ENCODE measurements around the gene GP9. TPM values are rescaled to one million over a fixed set of nuclear protein-coding genes. Genes with fewer than 3 reads are reported as not detected.
A peak's percentile ranks its signal among the peaks of the same experiment; 100 is the strongest.

The GP9 gene
- total RNA-seq, 2 experiments from 2014 or later, result not detected

DNA sequence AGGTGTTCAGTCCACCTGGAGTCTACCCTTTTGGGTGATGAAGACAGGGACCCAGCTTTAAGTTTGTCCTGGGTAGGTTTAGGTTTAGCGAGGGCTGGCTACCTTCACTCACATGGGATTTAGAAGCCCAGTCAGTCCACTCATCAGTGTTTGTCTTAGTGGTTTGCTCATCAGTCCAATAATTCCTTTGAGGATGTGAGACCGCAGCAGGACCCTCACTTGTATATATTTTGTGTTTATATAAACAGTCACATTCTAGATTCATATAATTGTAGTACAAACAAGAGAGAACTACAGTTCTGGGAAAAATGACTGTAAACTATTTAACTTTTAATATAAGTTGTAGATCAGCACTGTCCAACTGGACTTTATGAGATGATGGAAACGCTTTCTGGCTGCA, 41.3 kb upstream of the GP9 start:
- ChIA-PET POLR2A (no interaction called here), CTCF (interaction anchor here (0.9 to 5.6 kb wide), 4 partner anchors 11 to 47 kb away, joined by 3 to 115 read pairs (median 4); no protein-coding TSS in a partner anchor)
- DNase-seq, result no peak
- H3K9me3 Mint-ChIP-seq (ENCODE audit: insufficient read depth), result no peaks in the 10 kb centered on the region
- no peak overlapping the region for H3K4me3 Mint-ChIP-seq
- no peaks in the 10 kb centered on the region for H3K36me3 Mint-ChIP-seq (ENCODE audit: low read depth)
- no peaks in the 10 kb centered on the region for H3K27me3 Mint-ChIP-seq (ENCODE audit: low read depth)
- no peak for ATAC-seq
- peaks cover 51% of the 10 kb centered on the region for H3K4me1 Mint-ChIP-seq (ENCODE audit: low read depth)
- no peak overlapping the region for H3K27ac Mint-ChIP-seq

DNA sequence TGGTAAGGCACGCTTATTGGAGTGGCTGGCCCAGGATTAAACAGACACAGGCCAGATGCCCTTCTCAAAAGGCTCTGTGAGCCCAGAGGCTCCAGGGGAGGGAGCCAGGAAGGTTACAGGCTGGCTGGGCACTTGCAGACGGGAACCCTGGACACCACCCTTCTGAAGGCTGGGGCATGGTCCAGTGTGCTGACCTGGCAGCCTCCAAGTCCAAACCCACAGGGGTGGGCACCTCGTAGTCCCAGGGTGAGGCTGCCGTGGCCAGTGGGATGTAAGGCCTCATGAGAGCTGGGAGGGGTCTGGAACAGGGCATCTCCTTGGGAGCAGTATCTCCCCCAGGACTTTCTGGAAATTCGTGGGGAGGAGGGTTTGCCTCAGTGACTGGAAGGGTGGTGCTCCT, 39.9 kb upstream of the GP9 start:
- POLR2A ChIA-PET, result no interaction called here
- H3K4me3 Mint-ChIP-seq, result no peak overlapping the region
- no peaks in the 10 kb centered on the region for H3K36me3 Mint-ChIP-seq (ENCODE audit: low read depth)
- no peaks in the 10 kb centered on the region for H3K27me3 Mint-ChIP-seq (ENCODE audit: low read depth)
- H3K9me3 Mint-ChIP-seq (ENCODE audit: insufficient read depth), result no peaks in the 10 kb centered on the region
- H3K4me1 Mint-ChIP-seq (ENCODE audit: low read depth), result peaks cover 42% of the 10 kb centered on the region
- H3K27ac Mint-ChIP-seq, result no peak overlapping the region
- CTCF ChIA-PET, result interaction anchor here (1.2 to 3.0 kb wide), 3 partner anchors 14 to 50 kb away, joined by 4 to 9 read pairs (median 5); no protein-coding TSS in a partner anchor
- DNase-seq (no peak), ATAC-seq (no peak)

DNA sequence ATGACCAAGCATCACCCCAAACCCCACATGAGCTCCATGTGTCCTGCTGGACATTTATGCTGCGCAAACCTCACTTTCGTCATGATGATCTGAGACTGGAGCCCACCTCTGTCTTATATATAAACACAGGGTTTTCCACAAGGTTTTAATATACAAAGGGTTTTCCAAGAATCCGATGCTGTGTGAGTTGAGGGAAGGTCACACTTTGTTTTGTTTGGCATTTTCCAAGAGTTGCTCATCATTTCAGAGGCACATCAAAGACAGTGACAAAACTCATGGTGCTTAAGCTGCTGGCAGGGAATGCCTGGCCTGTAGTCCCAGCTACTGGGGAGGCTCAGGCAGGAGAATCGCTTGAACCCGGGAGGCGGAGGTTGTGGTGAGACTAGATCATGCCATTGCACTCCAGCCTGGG, 39.4 kb upstream of the GP9 start:
- Mint-ChIP-seq H3K36me3 (ENCODE audit: low read depth) (no peaks in the 10 kb centered on the region), H3K9me3 (ENCODE audit: insufficient read depth) (no peaks in the 10 kb centered on the region), H3K27ac (no peak overlapping the region), H3K27me3 (ENCODE audit: low read depth) (no peaks in the 10 kb centered on the region), H3K4me1 (ENCODE audit: low read depth) (peaks cover 42% of the 10 kb centered on the region), H3K4me3 (no peak overlapping the region)
- DNase-seq, result no peak
- CTCF ChIA-PET, result interaction anchor here (1.5 to 3.0 kb wide), 2 partner anchors 32 to 51 kb away, joined by 5 to 9 read pairs; no protein-coding TSS in a partner anchor
- POLR2A ChIA-PET, result no interaction called here
- no peak for ATAC-seq

DNA sequence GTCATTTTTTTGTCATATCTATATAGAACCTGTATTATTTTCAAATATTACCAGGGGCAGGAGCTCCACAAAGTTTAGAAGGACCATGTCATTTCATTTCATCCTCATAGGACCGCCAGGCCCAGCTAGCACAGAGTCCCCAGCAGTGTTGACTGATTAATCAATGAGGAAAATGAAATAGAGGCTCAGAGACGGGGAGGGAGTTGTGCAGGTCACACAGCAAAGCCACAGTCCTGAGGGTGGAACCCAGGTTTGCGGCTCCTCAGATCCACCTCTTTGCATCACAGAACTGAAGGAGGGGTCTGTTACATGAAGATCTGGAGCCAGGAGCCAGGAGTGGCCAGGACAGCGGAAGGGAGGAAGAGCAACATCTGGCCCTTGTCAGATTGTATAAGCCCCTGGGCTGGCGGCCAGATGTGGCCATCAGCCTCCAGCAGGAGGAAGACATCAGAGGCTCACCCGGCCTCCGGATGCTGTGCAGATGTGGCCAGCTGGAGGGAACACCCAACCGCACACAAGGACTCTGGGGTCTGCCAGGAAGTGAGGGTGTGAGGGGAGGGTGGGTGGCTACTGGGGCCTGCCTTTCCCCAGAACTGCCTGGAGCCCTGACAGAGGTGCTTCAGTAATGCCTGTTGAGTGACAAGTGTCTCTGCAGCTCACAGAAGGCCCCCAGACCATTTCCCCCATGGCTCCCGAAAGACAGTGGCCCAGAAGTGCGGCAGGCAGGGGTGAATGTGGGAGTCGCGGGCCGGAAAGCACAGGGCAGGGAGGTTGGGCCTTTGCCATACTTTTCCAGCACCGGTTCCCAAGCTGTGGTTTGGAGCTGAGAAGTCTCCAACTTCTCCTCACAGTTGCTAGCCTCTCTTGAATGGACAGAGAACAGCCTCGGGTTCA, 38.2 kb upstream of the GP9 start:
- H3K4me3 Mint-ChIP-seq, result no peak overlapping the region
- DNase-seq (no peak), ATAC-seq (no peak)
- CTCF ChIA-PET, result interaction anchor here (0.6 to 3.0 kb wide), 5 partner anchors 9 to 52 kb away, joined by 3 to 9 read pairs (median 5); no protein-coding TSS in a partner anchor
- POLR2A ChIA-PET, result no interaction called here
- H3K4me1 Mint-ChIP-seq (ENCODE audit: low read depth), result peaks cover 39% of the 10 kb centered on the region
- peak overlapping the region; percentile 20 for H3K27ac Mint-ChIP-seq
- H3K27me3 Mint-ChIP-seq (ENCODE audit: low read depth), result no peaks in the 10 kb centered on the region
- H3K36me3 Mint-ChIP-seq (ENCODE audit: low read depth), result no peaks in the 10 kb centered on the region
- H3K9me3 Mint-ChIP-seq (ENCODE audit: insufficient read depth), result no peaks in the 10 kb centered on the region

DNA sequence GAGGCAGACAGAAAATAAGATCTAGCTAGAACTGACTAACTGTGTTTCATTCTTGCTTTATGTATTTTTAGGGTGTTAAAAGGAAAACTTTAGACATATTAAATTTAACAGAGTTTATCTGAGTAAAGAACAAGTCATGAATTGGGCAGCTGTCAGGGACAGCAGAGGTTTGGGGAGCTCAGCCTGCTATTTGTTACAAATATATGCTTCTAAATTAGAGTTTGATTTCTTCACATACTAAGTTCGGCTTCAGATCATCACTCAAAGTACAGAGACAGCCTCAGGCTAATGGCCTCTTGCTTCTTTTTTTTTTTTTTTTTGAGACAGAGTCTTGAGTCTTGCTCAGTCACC, 37.6 kb upstream of the GP9 start:
- Mint-ChIP-seq H3K4me1 (ENCODE audit: low read depth) (peaks cover 33% of the 10 kb centered on the region), H3K4me3 (no peak overlapping the region), H3K27ac (no peak overlapping the region), H3K9me3 (ENCODE audit: insufficient read depth) (no peaks in the 10 kb centered on the region), H3K36me3 (ENCODE audit: low read depth) (no peaks in the 10 kb centered on the region), H3K27me3 (ENCODE audit: low read depth) (no peaks in the 10 kb centered on the region)
- ChIA-PET CTCF (interaction anchor here (0.6 to 3.0 kb wide), 3 partner anchors 11 to 53 kb away, joined by 3 to 9 read pairs (median 7); no protein-coding TSS in a partner anchor), POLR2A (no interaction called here)
- DNase-seq, result no peak
- ATAC-seq, result no peak

DNA sequence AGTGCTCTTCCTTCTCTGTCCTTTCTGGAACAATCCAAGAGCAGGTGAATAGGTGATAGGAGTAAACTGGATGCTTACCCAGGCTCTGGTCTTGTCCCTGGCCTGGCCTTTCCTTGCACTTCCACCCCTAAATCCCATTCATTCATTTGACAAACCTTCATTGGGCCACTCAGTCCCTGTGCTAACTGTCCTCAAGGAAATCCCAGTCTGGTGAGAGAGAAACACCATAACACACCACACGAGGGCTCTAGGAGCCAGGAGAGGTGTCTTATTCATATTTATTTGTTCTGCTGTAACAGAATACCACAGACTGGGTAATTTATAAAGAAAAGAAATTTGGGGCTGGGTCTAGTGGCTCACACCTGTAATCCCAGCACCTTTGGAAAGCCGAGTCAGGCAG, 36.7 kb upstream of the GP9 start:
- CTCF ChIA-PET, result interaction anchor here (1.4 kb wide), 1 partner anchor 25 kb away, joined by 7 read pairs; no protein-coding TSS in a partner anchor
- Mint-ChIP-seq H3K9me3 (ENCODE audit: insufficient read depth) (no peaks in the 10 kb centered on the region), H3K4me3 (no peak overlapping the region), H3K27ac (no peak overlapping the region), H3K4me1 (ENCODE audit: low read depth) (peaks cover 33% of the 10 kb centered on the region), H3K36me3 (ENCODE audit: low read depth) (no peaks in the 10 kb centered on the region), H3K27me3 (ENCODE audit: low read depth) (no peaks in the 10 kb centered on the region)
- DNase-seq (no peak), ATAC-seq (no peak)
- POLR2A ChIA-PET, result no interaction called here

DNA sequence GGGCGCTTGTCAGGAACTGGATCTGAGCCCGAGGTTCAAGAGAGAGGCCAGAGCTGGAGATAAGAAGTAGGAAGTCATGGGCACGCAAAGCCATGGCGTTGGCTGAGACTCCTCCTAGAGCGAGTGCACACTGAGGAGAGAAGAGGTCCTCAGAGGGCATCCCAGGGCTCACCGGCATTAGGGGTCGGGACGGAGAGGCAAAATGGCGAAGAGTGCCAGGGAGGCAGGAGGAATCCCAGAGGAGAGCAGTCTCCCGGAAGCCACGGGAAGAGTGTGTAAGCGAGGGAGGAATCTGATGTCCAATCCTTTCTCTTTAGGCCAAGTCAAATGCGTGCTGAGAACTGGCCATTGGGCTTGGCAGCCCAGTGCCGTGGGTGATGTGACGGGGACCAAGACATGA, 35.5 kb upstream of the GP9 start:
- no peaks in the 10 kb centered on the region for H3K9me3 Mint-ChIP-seq (ENCODE audit: insufficient read depth)
- ChIA-PET POLR2A (interaction anchor here (3.8 kb wide), 1 partner anchor 9 kb away, joined by 66 read pairs; no protein-coding TSS in a partner anchor), CTCF (interaction anchor here (0.8 to 4.6 kb wide), 6 partner anchors 9 to 300 kb away, joined by 3 to 117 read pairs (median 26); partner anchors contain the start of gene CFAP92)
- H3K27ac Mint-ChIP-seq, result peak overlapping the region; percentile 13
- ATAC-seq (no peak), DNase-seq (no peak)
- H3K36me3 Mint-ChIP-seq (ENCODE audit: low read depth), result no peaks in the 10 kb centered on the region
- H3K4me3 Mint-ChIP-seq, result no peak overlapping the region
- peaks cover 2% of the 10 kb centered on the region for H3K27me3 Mint-ChIP-seq (ENCODE audit: low read depth)
- H3K4me1 Mint-ChIP-seq (ENCODE audit: low read depth), result peaks cover 33% of the 10 kb centered on the region

DNA sequence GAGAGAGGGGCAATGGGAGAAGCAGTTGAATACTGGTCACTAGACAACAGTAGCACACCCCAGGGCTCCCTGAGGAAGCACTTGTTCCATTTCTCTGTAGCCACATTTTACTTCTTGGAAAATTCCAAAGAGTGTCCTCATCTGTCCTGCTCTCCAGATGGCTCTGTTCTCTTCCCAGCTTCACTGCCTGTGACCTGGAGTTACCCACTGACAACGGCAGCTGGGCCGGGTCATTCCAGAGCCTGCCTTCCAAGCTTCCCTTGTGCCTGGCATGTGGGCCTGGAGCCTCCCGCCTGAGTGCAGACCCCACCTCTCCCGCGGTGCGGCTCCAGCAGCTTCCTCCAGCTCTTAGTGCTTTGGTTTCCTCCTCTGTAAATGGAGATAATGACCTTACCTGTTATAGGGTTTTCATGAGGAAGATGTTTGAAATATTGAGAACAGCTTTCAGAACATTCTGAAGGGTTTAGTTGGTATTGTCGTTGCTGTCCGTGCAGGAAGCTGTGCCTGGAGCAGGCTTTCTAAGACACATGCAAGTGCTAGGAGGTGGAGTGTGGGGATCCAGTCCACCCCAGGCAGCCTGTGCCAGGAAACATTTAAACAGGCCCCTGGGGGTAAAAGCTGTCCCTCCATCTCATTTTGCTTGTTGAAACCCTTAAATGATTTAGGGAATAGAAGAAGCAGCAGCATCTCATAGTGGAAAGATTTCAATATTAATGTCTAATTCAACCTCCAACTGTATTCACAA, 34.7 kb upstream of the GP9 start:
- POLR2A ChIA-PET, result interaction anchor here (1.1 to 3.8 kb wide), 5 partner anchors 9 to 404 kb away, joined by 3 to 66 read pairs (median 5); partner anchors contain the start of gene RAB43
- peak overlapping the region; percentile 95 for H3K27ac Mint-ChIP-seq

DNA sequence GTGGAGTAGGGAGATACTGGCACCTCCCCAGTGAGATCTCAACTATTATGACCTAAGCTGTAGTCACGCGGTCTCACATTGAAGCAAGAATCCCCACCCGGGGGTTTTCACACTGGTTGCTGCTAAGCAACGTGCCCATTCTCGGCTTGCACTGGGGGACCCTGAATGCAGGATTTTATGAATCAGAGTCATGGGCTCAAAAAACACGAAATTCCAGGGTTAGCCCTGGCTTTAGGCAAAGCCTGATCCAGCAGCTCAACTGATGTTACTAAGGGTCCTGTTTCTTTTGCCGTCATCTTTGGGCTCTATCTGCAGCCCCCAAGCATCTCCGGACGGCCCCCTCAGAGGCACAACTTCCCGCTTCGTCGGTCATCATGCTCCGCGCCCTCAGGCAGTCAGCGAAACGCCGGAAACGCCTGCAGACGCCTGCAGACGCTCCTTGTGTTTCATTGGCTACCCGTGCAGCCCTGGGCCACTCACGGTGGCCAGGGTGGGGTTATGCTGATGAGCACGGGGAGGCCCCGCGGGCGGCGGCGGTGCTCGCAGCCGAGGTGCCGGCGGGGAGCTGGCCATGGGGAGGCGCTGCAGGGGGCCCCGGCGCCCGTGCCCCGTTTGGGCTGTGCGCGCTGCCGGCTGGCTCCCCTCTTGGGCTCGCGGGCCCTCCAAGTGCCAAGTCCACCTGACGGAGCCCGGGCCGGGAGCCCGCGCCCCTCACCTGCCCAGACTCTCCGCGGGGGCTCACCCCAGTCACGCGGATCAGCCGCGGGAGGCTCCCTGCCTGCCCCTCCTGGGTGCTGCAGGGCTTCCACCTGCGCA, 33.6 kb upstream of the GP9 start:
- H3K27ac Mint-ChIP-seq, result peak overlapping the region; percentile 95
- H3K4me3 Mint-ChIP-seq, result peak overlapping the region; percentile 81
- H3K9me3 Mint-ChIP-seq (ENCODE audit: insufficient read depth), result no peaks in the 10 kb centered on the region
- peaks cover 2% of the 10 kb centered on the region for H3K27me3 Mint-ChIP-seq (ENCODE audit: low read depth)
- POLR2A ChIA-PET, result interaction anchor here (0.6 to 3.8 kb wide), 12 partner anchors 8 to 289 kb away, joined by 3 to 66 read pairs (median 4); partner anchors contain the start of gene RAB43
- CTCF ChIA-PET, result interaction anchor here (0.7 to 4.6 kb wide), 31 partner anchors 10 to 289 kb away, joined by 3 to 117 read pairs (median 4); partner anchors contain the start of genes ACAD9, CFAP92, EFCC1 and GP9
- peaks cover 30% of the 10 kb centered on the region for H3K4me1 Mint-ChIP-seq (ENCODE audit: low read depth)
- H3K36me3 Mint-ChIP-seq (ENCODE audit: low read depth), result no peaks in the 10 kb centered on the region
- DNase-seq, result peak; percentile 96
- ATAC-seq, result peak; percentile 100

More for the DNA sequence above, 34.7 kb upstream of the GP9 start:
- CTCF ChIA-PET, result interaction anchor here (0.7 to 4.6 kb wide), 25 partner anchors 10 to 408 kb away, joined by 3 to 117 read pairs (median 5); partner anchors contain the start of genes ACAD9, CFAP92, EFCC1 and GP9
- peaks cover 2% of the 10 kb centered on the region for H3K27me3 Mint-ChIP-seq (ENCODE audit: low read depth)
- no peaks in the 10 kb centered on the region for H3K9me3 Mint-ChIP-seq (ENCODE audit: insufficient read depth)
- no peak for DNase-seq
- no peak for ATAC-seq
- H3K36me3 Mint-ChIP-seq (ENCODE audit: low read depth), result no peaks in the 10 kb centered on the region
- peak overlapping the region; percentile 81 for H3K4me3 Mint-ChIP-seq
- peaks cover 33% of the 10 kb centered on the region for H3K4me1 Mint-ChIP-seq (ENCODE audit: low read depth)

DNA sequence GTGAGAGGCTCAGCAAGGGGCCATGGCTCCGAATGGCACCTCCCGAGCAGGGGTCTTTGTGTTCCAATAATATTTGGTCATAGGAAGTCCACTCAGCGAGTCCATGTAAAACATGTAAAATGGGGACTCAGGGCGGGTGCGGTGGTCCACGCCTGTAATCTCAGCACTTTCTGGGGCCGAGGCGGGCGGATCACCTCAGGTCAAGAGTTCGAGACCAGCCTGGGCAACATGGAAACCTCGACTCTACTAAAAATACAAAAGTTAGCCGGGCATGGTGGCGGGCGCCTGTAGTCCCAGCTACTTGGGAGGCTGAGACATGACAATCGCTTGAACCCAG, 33.1 kb upstream of the GP9 start:
- H3K36me3 Mint-ChIP-seq (ENCODE audit: low read depth), result no peaks in the 10 kb centered on the region
- no peaks in the 10 kb centered on the region for H3K9me3 Mint-ChIP-seq (ENCODE audit: insufficient read depth)
- ChIA-PET CTCF (interaction anchor here (0.7 to 4.6 kb wide), 17 partner anchors 10 to 289 kb away, joined by 3 to 117 read pairs (median 6); partner anchors contain the start of genes CFAP92 and HMCES), POLR2A (interaction anchor here (0.6 to 3.8 kb wide), 10 partner anchors 10 to 289 kb away, joined by 3 to 66 read pairs (median 4); partner anchors contain the start of gene RAB43)
- peak overlapping the region; percentile 31 for H3K4me3 Mint-ChIP-seq
- peaks cover 2% of the 10 kb centered on the region for H3K27me3 Mint-ChIP-seq (ENCODE audit: low read depth)
- no peak for DNase-seq
- H3K4me1 Mint-ChIP-seq (ENCODE audit: low read depth), result peaks cover 25% of the 10 kb centered on the region
- peak overlapping the region; percentile 43 for H3K27ac Mint-ChIP-seq
- no peak for ATAC-seq

DNA sequence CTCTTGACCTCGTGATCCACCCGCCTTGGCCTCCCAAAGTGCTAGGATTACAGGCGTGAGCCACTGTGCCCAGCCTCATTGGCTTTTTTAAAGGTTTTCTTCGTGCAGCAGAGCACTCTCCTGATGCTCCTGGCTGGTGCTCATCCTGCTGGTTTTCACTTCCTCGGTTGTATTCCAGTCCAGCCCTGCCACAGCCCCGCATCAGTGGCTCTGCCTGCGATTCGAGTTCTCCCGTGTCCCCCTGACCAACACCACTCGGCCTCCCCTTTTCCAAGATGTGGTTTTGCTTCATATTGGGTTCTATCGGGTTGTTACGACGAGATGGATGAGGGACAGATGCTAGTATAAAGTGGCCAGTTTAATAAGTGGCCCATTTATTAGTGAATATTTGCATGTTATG, 31.7 kb upstream of the GP9 start:
- Mint-ChIP-seq H3K4me1 (ENCODE audit: low read depth) (peaks cover 19% of the 10 kb centered on the region), H3K36me3 (ENCODE audit: low read depth) (no peaks in the 10 kb centered on the region), H3K9me3 (ENCODE audit: insufficient read depth) (no peaks in the 10 kb centered on the region), H3K27me3 (ENCODE audit: low read depth) (peaks cover 2% of the 10 kb centered on the region), H3K4me3 (no peak overlapping the region), H3K27ac (no peak overlapping the region)
- ATAC-seq, result no peak
- ChIA-PET CTCF (interaction anchor here (2.8 to 4.6 kb wide), 5 partner anchors 13 to 58 kb away, joined by 13 to 117 read pairs (median 34); no protein-coding TSS in a partner anchor), POLR2A (interaction anchor here (2.2 kb wide), 1 partner anchor 13 kb away, joined by 9 read pairs; no protein-coding TSS in a partner anchor)
- DNase-seq, result no peak

Measured in activated CD8-positive, alpha-beta T cell treated with anti-CD3 and anti-CD28 coated beads, Interleukin-2, amount 10 ng/mL, durations not matched to agents 7 days and 5 days (primary cell).